Epithelial cell of esophagus (primary cell): ENCODE data around the gene FOS.

Experiments
- DNase-seq: peaks from one replicate; pipeline ENCODE4 v3.0.0; 2010; ENCODE audit warnings: low read depth
- H3K4me3 ChIP-seq: 2 replicates; pipeline ENCODE4 v1.5.1; 2011; ENCODE audit warnings: mild to moderate bottlenecking, low read length, control low read depth
- TF ChIP-seq, protein P1 (sequence below): IDR thresholded peaks from 2 replicates; pipeline ENCODE4 v1.5.1; 2011; ENCODE audit warnings: low read depth, mild to moderate bottlenecking, low read length, control low read depth, inconsistent platforms; ENCODE audit not compliant: insufficient read depth; ENCODE audit errors: missing control alignments

Gene FOS

DNA sequence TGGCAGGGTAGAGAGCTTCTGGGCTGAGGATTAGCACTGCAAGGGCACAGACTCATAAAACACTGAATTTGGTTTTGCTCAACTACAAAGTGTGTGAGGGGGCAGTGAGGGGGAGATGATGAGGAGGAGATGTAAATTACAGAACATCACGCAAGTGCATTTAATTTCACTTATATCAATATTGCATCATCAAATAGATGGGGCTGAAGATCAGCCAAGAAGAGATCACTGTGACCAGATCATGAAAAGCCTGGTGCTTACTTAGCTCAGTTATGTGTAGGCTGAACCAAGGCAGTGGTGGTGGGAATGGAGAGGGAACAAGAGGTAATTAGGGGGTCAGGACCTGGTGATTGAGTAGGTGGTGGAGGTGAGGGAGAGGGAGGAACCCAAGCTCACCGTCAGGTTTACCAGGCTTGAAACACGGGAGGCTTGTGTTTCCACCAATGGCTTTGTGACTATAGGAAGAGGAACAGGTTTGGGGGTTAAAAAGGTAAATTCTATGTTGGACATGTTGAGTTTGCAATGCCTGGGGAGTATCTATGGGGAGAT, 11.3 kb downstream of the FOS start:
- no peak overlapping the region for H3K4me3 ChIP-seq
- TF ChIP-seq, protein P1, sequence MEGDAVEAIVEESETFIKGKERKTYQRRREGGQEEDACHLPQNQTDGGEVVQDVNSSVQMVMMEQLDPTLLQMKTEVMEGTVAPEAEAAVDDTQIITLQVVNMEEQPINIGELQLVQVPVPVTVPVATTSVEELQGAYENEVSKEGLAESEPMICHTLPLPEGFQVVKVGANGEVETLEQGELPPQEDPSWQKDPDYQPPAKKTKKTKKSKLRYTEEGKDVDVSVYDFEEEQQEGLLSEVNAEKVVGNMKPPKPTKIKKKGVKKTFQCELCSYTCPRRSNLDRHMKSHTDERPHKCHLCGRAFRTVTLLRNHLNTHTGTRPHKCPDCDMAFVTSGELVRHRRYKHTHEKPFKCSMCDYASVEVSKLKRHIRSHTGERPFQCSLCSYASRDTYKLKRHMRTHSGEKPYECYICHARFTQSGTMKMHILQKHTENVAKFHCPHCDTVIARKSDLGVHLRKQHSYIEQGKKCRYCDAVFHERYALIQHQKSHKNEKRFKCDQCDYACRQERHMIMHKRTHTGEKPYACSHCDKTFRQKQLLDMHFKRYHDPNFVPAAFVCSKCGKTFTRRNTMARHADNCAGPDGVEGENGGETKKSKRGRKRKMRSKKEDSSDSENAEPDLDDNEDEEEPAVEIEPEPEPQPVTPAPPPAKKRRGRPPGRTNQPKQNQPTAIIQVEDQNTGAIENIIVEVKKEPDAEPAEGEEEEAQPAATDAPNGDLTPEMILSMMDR = no peak
- no peak for DNase-seq

DNA sequence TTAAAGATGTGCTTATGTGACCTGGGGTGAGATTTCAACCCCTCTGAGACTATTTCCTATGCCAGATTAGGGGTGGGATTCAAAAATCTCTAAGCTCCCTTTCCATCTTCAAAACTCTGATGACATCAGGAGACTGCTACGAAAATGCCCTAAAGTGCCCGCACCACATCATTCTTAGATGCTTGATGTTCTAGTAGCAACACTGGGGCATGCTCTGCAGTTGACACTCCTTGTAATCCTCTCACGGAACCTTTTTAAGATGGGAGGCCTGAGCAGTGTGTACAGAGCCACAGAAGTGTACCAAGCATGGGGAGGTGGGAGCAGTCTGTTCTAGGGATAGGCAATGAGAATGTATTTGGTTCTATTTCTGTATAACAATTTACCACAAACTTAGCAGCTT, 12.2 kb downstream of the FOS start:
- no peak for DNase-seq
- TF ChIP-seq, protein P1 = no peak
- H3K4me3 ChIP-seq = no peak overlapping the region

DNA sequence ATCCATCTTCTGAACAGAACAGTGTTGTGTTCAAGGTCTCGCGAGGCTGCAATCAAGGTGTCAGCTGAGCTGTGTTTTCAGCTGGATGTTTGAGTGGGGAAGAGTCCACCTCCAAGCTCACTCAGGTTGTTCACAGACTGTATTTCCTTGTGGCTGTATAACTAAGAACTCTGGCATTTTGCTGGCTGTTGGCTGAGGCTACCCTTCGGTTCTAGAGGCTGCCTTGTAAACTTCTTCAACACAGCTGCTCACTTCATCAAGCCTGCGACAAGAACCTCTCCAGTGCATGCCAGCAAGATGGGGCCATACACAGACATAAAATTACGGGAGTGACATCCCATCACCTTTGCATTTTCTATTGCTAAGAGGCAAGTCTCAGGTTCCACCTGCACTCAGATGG, 12.7 kb downstream of the FOS start:
- TF ChIP-seq, protein P1 = no peak
- no peak for DNase-seq
- no peak overlapping the region for H3K4me3 ChIP-seq

DNA sequence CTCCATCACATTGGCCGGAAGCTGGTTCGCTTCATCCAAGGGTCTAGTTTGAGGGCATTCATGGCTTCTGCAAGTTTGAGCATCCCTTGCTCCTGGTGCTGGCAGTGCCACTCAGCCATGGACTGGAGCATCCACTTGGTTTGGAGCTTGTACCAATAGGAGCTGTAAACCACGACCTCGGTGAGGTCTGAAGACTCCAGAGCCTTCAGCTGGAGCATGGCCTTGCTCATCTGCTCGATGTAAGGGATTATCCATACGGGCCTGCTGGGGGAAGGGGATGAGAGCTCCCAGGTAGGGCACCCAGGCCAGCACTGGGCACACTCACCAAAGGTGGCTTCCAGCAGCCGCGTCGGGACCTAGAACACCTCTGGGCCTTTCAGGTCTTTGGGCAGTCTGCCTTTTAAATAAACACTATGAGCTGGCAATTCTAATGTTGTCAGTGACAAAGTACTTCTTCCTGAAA, 13.5 kb downstream of the FOS start:
- TF ChIP-seq, protein P1 = no peak

DNA sequence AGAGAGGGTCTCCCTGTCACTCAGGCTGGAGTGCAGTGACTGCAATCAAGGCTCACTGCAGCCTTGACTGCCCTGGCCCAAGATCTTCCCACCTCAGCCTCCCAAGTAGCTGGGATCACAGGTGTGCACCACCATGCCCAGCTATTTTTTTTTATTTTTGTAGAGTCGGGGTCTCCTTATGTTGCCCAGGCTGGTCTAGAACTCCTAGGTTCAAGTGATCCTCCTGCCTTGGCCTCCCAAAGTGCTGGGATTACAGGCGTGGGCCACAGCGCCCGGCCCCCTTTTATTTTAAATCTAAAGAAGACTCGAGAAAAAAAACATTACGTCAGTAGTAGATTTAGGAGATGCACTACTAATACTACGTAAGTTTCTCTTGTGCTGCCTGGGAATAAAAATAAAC, 14.3 kb downstream of the FOS start:
- TF ChIP-seq, protein P1 = no peak
- no peak for DNase-seq
- no peak overlapping the region for H3K4me3 ChIP-seq

More for the DNA sequence above, 13.5 kb downstream of the FOS start:
- DNase-seq = no peak
- H3K4me3 ChIP-seq = no peak overlapping the region

DNA sequence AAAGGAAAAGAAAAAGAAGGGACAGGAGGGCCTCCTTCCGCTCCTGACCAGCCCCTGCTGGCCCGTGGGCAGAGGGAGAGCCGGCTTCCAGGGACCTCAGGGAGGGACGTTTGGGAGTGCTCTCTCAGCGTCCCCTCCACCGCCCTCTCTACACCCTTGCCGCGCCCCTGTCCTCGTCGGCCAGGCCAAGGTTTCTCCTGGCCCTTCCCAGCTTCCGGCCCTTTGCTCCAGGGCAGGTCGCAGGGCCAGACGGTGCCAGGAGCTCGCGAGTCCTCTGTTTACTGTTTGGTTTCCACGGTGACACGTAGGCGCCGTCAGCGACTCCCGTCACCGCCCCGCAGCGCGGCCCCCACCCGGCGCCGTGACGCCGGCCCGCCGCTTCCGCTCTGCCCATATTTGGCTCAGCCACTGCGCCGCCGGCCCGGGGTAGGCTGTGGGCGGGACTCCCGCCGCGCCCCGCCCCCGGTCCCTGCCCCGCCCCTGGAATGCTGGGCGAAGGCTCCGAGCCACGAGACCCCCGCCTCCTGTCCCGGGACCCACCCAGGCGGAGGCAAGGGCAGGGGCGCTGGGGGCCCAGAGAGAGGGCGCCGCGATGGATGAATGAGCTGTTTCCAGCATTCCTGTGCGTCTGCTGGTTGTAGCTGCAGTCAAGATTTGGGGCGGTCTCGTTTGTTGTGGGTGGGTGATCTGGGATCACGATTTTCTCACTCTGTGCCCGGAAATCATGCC, 15.5 kb downstream of the FOS start:
- H3K4me3 ChIP-seq = peak overlapping the region; percentile 74
- DNase-seq = peak; percentile 92
- TF ChIP-seq, protein P1 = no peak

DNA sequence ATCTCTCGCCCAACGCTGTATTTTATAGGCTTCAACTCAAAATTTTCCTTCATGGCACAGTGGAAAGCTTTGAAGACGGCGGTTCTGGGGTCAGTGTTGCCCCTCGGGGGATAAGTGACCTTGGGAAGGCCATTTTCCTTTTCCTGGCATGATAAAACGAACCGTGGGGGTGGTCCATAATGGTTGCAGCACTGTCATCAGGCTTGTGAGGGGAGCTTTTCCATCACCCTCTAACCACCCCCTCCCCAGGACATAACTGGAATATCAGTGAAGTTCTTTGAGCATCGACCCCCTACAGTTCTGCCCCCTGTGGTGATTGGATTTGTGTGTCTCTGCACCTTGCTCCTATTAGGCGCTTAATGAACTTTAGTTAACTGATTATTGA, 16.0 kb downstream of the FOS start:
- DNase-seq = no peak
- TF ChIP-seq, protein P1 = peak; percentile 15
- H3K4me3 ChIP-seq = peak overlapping the region; percentile 74
